ENCODE data around the gene CACNA1C.
A peak's percentile ranks its signal among the peaks of the same experiment; 100 is the strongest.

Gene CACNA1C

GRCh38 chr12:2264651-2265232, 212.0 kb downstream of the CACNA1C start:
- DNase-seq = no peak

GRCh38 chr12:2265461-2266167, 212.8 kb downstream of the CACNA1C start:
- no peak for DNase-seq

- no peak for DNase-seq
Observed at GRCh38 chr12:2266666-2267620, 214.2 kb downstream of the CACNA1C start.

- no peak for DNase-seq
Observed at GRCh38 chr12:2267703-2268470, 215.1 kb downstream of the CACNA1C start.

- no peak for DNase-seq
Observed at GRCh38 chr12:2268471-2269286, 215.9 kb downstream of the CACNA1C start.

DNA sequence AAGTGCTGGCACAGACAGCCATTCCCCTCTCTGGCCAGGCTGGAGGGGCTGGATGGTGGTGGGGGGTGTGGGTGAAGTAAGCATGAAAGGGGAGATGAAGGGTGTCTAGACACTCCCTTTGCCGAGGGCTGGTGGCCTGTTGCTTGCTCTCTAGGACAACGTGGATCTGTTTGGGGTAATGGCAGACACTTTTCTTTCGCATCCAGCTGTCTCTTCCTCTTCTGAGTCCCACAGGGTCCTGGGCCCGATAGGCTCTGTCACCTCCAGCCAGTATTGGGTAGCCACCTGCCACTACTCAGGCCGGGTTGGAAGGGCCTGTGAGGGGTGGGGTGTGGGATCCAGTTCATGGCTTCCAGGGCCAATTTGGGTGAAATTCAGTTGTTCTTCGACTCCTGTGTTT, 218.1 kb downstream of the CACNA1C start:
- no peak for DNase-seq

DNA sequence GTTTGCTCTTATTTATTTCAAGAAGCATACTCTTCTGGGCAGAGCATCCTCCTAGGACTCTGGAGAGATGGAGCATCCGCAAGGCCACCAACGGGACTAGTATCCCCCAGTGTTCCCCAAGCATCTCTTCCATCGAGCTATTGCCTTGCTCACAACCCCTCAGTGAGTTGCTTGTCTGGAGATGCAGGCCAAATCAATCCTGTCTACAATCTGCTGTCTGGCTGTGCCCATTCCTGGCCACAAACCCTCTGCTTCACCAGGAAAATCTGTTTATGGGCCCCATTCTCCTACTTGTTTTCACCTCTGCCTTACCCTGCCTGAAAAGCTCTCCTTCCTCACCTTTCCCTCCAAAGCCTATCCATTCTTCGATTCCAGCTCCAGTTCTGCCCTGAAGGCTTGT, 219.2 kb downstream of the CACNA1C start:
- DNase-seq = no peak

GRCh38 chr12:2273288-2273687, 220.5 kb downstream of the CACNA1C start:
- DNase-seq = no peak

DNA sequence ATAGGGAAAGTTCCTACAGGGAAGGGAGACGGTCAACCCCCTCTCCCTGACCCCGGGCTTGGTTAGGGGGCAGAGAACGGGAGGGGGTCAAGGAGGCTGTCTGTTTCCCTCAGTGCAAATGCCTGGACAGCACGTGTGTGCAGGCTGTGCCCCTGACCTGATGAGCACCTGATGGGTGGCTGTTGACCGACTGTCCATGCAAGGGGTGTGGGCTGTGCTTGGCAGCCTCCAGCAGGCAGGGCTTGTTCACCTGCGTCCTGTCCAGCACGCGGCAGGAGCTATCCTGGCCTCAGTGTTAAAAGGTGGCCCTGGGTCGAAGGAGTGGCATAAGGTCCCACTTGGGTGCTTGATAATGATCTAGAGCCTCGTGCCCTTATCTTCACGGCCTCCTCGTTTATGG, 221.0 kb downstream of the CACNA1C start:
- no peak for DNase-seq

DNA sequence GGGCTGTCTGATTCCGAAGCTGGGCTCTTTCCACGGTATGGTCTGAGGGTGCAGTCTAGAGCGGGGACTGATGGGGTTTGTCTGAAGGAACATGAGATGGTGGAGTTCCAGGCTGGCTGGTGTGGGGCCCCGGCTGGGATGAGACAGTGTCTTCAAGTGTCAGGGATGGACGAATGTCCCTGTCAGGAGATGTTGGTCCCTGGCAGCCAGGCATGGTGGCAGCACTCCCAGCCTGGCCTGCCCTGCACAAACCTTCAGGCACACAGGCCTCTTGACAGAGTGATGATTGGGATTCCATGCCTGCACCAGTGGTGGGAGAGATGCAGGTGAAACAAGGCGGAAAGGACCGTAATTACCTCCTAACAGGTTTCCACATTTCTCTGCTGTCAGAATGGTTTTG, 221.9 kb downstream of the CACNA1C start:
- no peak for DNase-seq

- DNase-seq = no peak
Observed at GRCh38 chr12:2276288-2277033, 223.7 kb downstream of the CACNA1C start.

DNA sequence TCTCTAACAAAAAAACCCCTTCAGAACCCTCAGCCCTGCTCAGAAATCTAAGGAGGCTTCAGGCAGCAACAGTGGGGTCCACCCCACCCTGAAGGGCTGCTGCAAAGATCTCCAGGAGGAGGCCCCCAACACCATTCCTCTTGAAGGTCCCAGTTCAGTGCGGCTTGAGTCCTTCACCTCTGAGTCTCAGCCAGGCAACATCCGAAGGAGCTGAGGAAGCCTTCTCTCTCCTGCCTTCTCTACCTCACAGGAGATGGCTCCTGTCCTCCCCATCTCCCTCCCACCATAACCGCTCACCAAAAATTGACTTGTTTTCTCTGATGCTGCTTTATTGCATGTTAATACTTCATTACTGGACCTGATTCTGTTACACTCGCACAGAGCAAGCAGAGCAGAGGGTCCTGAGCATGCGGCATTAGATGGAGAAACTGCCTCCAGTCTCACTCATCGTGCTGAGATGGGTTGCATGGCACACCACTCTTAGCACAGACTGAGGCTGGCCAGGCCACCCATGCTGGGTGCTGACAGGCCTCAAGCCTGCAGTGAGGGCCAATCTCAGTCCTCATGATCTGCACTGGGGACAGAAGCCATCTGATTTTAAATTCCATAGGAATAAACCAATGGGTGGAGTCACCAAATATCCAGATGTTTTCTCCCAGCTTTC, 224.8 kb downstream of the CACNA1C start:
- no peak for DNase-seq

GRCh38 chr12:2281446-2281845, 228.7 kb downstream of the CACNA1C start:
- no peak for DNase-seq

- DNase-seq = no peak
Observed at GRCh38 chr12:2282318-2282717, 229.5 kb downstream of the CACNA1C start.

GRCh38 chr12:2283480-2283879, 230.7 kb downstream of the CACNA1C start:
- no peak for DNase-seq

DNA sequence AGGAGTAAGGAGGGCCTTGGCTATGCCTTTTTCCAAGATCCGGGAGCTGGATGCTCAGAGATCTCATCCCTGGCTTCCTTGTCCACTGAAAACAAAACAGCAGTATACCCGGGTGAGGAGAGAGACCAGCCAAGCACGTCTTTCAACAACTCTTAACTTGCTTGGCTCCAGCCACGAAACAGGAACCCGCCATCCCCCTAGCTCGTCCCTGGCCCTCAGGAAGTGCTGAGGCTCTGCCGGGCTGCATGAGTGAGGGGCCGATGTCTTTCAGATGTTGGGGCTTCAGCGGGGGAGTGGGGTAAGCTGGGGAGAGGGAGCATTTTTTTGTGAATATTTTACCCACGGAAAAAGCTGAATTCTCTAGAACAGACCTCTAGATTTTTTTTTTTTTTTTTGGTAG, 231.1 kb downstream of the CACNA1C start:
- no peak for DNase-seq

DNA sequence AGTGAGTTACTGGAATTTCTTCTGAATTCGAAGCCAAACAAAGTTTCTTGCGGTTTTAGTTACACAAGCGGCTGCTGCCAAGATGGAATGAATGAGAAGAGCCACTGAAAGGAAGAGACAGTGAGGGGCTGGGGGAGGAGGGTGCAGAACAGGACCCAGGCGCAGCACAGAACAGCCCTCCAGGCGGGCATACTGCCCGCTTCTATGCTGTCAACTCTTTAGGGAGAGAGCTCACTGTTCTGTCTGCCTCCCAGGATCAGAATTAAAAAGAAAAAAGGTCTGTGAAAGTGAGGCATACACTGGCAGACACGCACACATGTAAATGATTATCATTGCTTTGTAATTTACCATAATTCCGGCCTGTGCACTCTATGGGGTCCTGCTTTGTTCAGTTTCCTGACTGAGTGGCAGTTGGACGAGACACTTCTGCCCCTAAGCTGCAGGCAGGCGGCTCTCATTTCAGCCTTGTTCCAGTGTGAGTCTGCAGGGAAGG, 231.6 kb downstream of the CACNA1C start:
- no peak for DNase-seq

DNA sequence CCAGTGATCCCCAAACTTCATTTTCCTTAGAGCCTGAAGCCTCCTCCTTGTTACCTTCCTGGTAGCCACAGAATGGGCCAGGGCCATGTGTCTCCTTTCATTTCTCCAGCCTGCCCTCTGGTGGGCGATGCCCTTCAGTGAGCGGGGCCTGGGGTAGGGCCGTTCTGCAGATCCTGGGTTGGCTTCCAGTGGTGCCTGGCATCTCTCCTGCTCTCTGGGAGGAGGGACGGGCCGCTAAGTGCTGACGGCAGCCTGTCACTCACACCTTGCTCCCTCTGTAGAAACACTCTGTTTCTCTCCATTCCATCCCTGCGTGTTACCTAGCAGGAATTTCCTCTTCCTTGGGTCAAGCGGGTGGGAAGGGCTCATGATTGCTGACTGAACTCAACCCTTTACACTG, 232.1 kb downstream of the CACNA1C start:
- DNase-seq = peak; percentile 25

GRCh38 chr12:2285462-2285861, 232.7 kb downstream of the CACNA1C start:
- DNase-seq = no peak

DNA sequence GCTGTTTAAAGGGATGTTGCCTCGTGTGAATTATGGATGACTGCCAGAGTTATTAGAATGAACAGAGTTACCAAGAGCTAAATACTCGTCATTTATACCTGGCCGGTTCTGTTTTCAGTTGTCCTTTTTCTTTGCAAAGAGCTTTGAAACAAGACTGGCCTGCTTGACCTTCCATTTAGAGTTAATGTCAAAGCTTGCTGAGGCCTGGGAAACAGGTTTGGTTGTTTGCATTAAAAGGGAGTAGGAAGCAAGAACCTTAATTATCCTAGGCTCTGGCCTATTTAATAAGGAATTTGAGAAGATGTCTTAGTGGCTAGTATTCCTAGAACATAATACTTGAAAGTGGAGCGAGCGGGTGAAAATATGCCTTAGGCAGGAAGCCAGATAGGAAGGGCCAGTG, 233.3 kb downstream of the CACNA1C start:
- no peak for DNase-seq

All from NCI-H146 (cell line).